Adipose tissue (tissue), 3 donors: ENCODE data around the gene SMURF1. TPM values are rescaled to one million over a fixed set of nuclear protein-coding genes. Genes with fewer than 3 reads are reported as not detected.
"Not testable (repeated sequence)": the region's sequence is repeated elsewhere in the genome, so short reads cannot be mapped to it uniquely, and the experiment has no call there.

Experiments used
- H3K27ac ChIP-seq: one replicate; pipeline ENCODE4 v1.5.1; 2013; ENCODE audit warnings: low read depth, low read length
- WGBS, 3 donors: extraction: QIAGEN DNeasy Blood & Tissue Kit; methylation state at CpG; one replicate each; pipeline ENCODE4 v1.1.7; 2013; 5-methylcytosine and 5-hydroxymethylcytosine counted together
- polyA plus RNA-seq, 3 donors: library from polyadenylated mRNA; stranded (reverse); fragments of 200-250 nt; gene quantifications; one replicate each; pipeline ENCODE4 v1.2.3, GENCODE V29; 2013
- donor health status: healthy with polysubstance abuse.
- donor health status: Bipolar disorder and iron deficiency.
- donor health status: healthy.

Gene SMURF1
- polyA plus RNA-seq, 3 donors: 9.7 to 13.9 (median 10.3) TPM

- 86 to 91% (median 88%) methylated on average over 3 of the region's 3 CpGs for WGBS, 3 donors
- no peak overlapping the region for H3K27ac ChIP-seq
Measured at GRCh38 chr7:99083733-99084132, 60.2 kb downstream of the SMURF1 start.

GRCh38 chr7:99083068-99083651, 60.7 kb downstream of the SMURF1 start:
- WGBS, 3 donors: 55 to 60% (median 57%) methylated on average over 2 of the region's 2 CpGs
- H3K27ac ChIP-seq: no peak overlapping the region

DNA sequence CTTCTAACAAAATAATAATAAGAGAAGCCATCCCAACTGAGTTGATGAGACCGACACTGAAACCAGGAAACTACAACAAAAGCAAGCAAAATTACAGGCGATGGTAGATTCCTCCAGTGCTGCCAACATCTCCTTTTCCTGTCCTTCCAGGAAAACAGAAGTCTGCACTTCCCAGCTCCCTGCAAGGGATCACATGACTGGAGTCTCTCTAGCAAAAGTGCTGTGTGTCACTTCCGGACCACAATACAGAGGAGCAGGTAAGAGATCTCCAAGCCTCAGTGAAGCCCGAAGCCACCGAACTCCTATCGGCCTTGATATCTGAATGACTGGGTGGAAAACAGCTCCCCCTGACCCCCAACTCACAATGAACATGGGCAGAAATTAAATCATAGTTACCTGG, 63.2 kb downstream of the SMURF1 start:
- no peak overlapping the region for H3K27ac ChIP-seq
- 74 to 89% (median 77%) methylated on average over 6 of the region's 6 CpGs for WGBS, 3 donors

DNA sequence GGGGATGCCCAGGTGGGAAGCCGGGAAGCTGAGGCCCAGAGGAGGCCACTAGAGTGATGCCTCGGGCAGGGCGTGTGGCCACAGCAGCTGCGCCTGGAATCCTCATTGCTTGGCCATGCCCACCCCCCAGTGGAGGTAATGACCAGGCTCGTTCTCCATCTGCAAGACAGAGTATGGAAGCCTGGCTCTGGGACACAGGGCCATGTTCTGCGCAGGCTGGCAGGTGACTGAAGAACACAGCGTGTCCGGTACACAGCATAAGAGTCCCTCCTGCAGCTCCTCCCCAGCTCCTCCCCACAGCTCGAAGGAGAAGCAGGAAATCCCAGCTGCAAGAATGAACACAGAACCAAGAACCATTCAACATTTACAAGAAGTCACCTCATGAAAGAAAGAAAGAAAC, 64.8 kb downstream of the SMURF1 start:
- no peak overlapping the region for H3K27ac ChIP-seq
- 56 to 61% (median 59%) methylated on average over 9 of the region's 9 CpGs for WGBS, 3 donors

- 64 to 92% (median 86%) methylated on average over 6 of the region's 6 CpGs for WGBS, 3 donors
Measured at GRCh38 chr7:99078416-99078815, 65.5 kb downstream of the SMURF1 start.

GRCh38 chr7:99076615-99077014, 67.3 kb downstream of the SMURF1 start:
- H3K27ac ChIP-seq: no peak overlapping the region
- WGBS, 3 donors: 93 to 96% (median 94%) methylated on average over 10 of the region's 10 CpGs

More at GRCh38 chr7:99078416-99078815, 65.5 kb downstream of the SMURF1 start:
- no peak overlapping the region for H3K27ac ChIP-seq

- H3K27ac ChIP-seq: no peak overlapping the region
- WGBS, 3 donors: 90 to 97% (median 91%) methylated on average over 2 of the region's 2 CpGs
Measured at GRCh38 chr7:99073839-99074446, 70.0 kb downstream of the SMURF1 start.

- 91 to 95% (median 95%) methylated on average over 7 of the region's 7 CpGs for WGBS, 3 donors
- no peak overlapping the region for H3K27ac ChIP-seq
Measured at GRCh38 chr7:99072126-99072525, 71.8 kb downstream of the SMURF1 start.

DNA sequence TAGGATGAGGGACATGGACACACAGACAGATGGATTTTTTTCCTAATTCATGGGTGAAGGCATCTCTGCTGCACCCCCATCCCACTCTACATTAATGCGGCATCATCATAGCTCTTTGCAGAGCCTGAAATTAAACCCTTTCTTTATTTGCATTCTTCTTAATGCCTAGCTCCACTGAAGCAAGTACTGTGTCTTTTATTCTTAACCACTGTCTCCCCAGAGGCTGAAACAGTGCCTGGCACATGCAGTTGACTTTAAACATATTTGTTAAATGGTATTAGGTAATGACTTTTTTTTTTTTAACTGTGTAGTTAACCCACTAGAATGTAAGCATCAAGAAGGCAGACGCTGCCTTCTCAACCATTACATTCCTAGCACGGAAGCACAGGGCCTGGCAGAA, 73.5 kb downstream of the SMURF1 start:
- WGBS, 3 donors: 90 to 97% (median 93%) methylated on average over 3 of the region's 3 CpGs
- H3K27ac ChIP-seq: no peak overlapping the region

DNA sequence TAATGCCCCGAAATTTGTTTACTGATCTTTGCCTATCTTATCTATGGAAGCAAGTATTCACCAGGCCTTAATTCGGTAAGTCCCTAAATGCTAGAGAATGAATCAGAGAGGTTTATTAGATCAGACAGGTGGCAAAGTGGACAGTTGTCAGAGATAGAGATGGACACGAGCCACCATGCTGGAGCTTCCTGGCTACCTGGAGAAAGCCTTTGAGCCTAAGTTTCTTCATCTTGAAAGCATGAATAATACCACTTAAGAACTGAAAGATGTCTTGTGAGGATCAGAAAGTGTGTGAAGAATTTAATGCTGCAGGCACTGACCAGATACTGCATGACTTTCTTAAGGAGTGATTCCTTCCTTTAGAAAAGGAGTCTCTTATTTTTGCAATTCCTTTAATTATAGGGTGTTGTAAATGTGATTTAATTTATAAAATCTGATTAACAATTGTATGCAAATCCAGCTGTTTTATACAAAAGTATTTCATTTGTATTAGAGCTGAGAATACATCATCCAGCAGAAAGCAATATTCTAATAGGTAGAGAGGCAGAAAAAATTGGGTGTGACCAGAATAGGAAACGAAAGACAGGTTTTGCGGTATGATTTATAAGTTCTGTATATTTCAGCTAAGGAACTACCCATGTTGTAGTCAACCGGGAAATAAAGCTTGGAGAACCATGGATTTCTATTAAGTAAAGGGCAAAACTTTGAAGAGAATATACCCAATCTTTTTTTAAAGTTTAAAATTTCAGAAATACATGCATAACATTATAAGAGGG, 82.7 kb downstream of the SMURF1 start:
- WGBS, 3 donors: 67 to 74% (median 73%) methylated on average over 6 of the region's 6 CpGs
- H3K27ac ChIP-seq: no peak overlapping the region

DNA sequence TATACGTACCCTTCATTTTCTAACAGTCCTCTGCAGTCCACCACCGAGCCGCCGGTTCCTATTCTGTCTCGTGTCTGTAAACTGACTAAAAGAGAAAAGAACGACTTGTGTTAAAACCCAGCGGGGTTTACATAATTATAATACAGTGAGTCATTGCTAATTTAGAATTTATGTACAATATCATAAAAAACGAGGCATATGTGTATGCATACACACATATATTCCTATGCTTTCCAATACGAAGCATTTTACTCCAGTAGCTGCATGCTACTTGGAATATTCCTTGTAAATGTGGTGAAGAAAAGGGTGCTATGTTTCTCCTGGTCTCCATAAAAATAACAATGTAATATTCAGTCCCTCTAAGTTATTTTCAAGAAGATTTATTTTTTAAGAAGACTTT, 89.1 kb downstream of the SMURF1 start:
- H3K27ac ChIP-seq: no peak overlapping the region
- WGBS, 3 donors: 91 to 96% (median 93%) methylated on average over 9 of the region's 9 CpGs

- no peak overlapping the region for H3K27ac ChIP-seq
- 54 to 75% (median 74%) methylated on average over 2 of the region's 2 CpGs for WGBS, 3 donors
Measured at GRCh38 chr7:99050971-99051370, 92.9 kb downstream of the SMURF1 start.

DNA sequence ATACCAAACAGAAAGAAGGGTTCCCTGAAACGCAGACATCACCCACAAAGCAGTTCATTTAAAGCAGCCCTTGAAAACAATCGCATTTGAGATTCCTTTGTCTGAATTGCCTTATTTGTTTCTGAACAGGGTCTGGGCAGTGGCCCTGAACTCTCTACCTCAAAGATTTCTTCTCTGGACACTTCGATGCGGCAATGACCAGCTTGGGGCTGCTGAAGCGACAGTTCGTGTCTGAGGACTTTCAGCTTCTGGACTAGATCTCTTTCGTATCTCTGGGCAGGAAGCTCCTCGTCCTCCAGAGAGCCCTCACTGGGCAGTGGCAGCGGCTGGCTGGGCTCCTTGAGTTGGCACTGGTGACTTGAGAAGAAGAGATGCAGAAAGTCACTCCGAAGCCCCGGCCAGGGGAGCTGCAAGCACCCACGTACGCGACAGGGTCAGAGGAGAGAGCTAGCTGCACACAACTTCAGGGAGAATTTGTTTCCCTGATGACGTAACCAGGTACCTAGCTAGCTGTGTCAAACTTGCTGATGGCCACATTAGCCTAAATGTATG, 96.3 kb downstream of the SMURF1 start:
- WGBS, 3 donors: 92 to 93% (median 92%) methylated on average over 15 of the region's 15 CpGs
- no peak overlapping the region for H3K27ac ChIP-seq

DNA sequence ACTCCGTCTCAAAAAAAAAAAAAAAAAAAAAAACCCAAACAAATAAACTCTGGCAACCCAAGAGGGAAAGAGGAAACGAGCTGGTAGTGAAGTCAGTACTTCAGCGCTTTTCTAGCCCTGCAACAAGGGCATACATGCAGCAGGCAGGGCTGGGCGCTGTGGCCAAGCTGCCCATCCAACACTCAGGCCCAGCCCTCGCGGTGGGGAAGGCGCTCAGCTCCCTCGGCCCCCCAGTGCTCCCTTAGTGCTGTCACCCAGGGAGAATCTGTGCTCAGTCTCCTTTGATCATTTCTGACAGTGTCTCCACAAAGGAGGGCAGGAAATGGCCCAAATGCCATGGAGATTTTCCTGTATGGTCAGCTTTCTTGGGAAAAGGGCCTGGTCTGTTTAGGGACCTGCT, 97.2 kb downstream of the SMURF1 start:
- WGBS, 3 donors: 91 to 93% (median 92%) methylated on average over 8 of the region's 8 CpGs
- no peak overlapping the region for H3K27ac ChIP-seq

DNA sequence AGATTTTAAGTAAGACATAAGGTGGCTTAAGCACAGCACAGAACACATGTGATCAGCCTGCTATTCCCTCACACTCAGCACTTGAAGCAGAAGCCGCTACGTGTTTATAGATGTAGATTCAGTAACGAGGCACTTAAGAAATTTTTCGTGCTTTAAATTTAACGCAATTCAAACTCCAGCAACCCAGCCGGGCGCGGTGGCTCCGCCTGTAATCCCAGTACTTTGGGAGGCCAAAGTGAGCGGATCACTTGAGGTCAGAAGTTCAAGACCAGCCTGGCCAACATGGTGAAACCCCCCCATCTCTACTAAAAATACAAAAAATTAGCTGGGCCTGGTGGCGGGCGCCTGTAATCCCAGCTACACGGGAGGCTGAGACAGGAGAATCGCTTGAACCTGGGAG, 97.6 kb downstream of the SMURF1 start:
- 89 to 93% (median 90%) methylated on average over 14 of the region's 14 CpGs for WGBS, 3 donors
- H3K27ac ChIP-seq: not testable (repeated sequence)

DNA sequence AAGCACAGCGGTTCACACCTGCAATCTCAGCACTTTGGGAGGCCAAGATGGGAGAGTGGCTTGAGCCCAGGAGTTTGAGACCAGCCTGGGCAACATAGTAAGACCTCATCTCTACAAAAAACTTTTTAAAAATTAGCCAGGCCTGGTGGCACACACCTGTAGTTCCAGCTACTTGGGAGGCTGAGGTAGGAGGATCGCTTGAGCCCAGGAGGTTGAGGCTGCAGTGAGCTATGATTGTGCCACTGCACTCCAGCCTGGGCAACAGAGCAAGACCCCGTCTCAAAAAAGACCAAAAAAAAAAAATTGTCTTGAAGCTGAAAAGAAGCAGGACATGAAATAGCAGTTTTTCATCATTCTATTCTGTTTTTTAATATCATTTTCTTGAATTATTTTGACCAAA, 99.0 kb downstream of the SMURF1 start:
- not testable (repeated sequence) for H3K27ac ChIP-seq
- 85 to 93% (median 89%) methylated on average over 3 of the region's 3 CpGs for WGBS, 3 donors

- no peak overlapping the region for H3K27ac ChIP-seq
- WGBS, 3 donors: 70 to 79% (median 71%) methylated on average over 5 of the region's 5 CpGs
Measured at GRCh38 chr7:99042957-99043356, 101.0 kb downstream of the SMURF1 start.

DNA sequence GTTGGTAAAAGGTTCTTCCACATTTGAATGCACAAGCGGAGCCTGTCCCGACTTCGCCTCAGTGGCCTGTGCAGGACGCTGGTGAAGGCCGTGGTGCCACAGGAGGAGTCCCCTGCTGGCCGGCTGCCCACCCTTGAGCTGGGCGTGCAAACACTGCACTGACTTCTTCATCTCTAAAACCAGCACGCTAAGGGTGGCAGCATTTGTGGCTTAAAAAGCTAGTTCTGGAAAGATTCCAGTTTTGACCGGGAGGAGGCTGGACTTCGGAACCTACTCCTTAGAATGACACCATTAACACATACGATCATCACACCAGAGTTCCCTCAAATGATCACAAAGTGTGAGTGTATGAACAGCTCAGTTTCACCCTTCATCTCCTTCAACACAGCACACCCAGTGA, 102.4 kb downstream of the SMURF1 start:
- no peak overlapping the region for H3K27ac ChIP-seq
- WGBS, 3 donors: 65 to 78% (median 75%) methylated on average over 11 of the region's 11 CpGs
